HEK293T (cell line): ENCODE measurements around the gene GALNT16.

ENCODE experiments used
- BHLHE40 ChIP-seq: fragments of 450-650 bp; IDR thresholded peaks from 2 replicates; pipeline ENCODE4 v1.6.1; 2016; ENCODE audit warnings: mild to moderate bottlenecking, moderate library complexity, borderline replicate concordance
- ELF4 ChIP-seq: fragments of 450-650 bp; IDR thresholded peaks from 2 replicates; pipeline ENCODE4 v1.6.1; 2017; ENCODE audit warnings: antibody characterized with exemption
- FOXA1 ChIP-seq: fragments of 450-650 bp; IDR thresholded peaks from 2 replicates; pipeline ENCODE4 v1.6.1; 2016; ENCODE audit warnings: mild to moderate bottlenecking
- FOXK2 ChIP-seq: fragments of 450-650 bp; IDR thresholded peaks from 2 replicates; pipeline ENCODE4 v1.6.1; 2016; ENCODE audit warnings: mild to moderate bottlenecking
- FOXM1 ChIP-seq: fragments of 450-650 bp; IDR thresholded peaks from 2 replicates; pipeline ENCODE4 v1.6.1; 2017; ENCODE audit warnings: mild to moderate bottlenecking, borderline replicate concordance
- HDGF ChIP-seq: fragments of 450-650 bp; IDR thresholded peaks from 2 replicates; pipeline ENCODE4 v1.6.1; 2017; ENCODE audit warnings: antibody characterized with exemption, borderline replicate concordance
- L3MBTL2 ChIP-seq: fragments of 450-650 bp; conservative IDR thresholded peaks from 2 replicates; pipeline ENCODE4 v1.6.1; 2016; ENCODE audit warnings: mild to moderate bottlenecking
- NFRKB ChIP-seq: fragments of 450-650 bp; IDR thresholded peaks from 2 replicates; pipeline ENCODE4 v1.6.1; 2016; ENCODE audit warnings: mild to moderate bottlenecking, moderate library complexity
- SP1 ChIP-seq: fragments of 450-650 bp; IDR thresholded peaks from 2 replicates; pipeline ENCODE4 v1.6.1; 2017
- SUZ12 ChIP-seq: fragments of 450-650 bp; IDR thresholded peaks from 2 replicates; pipeline ENCODE4 v1.6.1; 2016; ENCODE audit warnings: mild to moderate bottlenecking
- TARDBP ChIP-seq: fragments of 450-650 bp; IDR thresholded peaks from 2 replicates; pipeline ENCODE4 v1.6.1; 2016
- ZNF384 ChIP-seq: fragments of 450-650 bp; IDR thresholded peaks from 2 replicates; pipeline ENCODE4 v1.6.1; 2016

DNA sequence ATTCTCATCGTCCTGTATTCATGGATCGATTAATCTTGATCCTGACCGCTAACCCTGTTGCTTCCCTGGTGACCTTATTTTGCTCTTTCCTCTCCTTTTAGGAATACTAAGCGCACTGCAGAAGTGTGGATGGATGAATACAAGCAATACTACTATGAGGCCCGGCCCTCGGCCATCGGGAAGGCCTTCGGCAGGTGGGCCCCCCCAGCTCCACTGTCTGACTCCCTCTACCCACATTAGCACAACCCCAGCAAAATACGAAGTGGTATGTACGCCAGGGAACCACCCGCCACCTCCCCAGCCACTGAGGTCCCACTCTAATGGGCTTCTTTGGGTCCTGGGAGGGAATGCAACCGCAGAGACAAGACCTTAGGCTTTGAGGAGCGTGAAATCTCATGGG, 79.5 kb downstream of the GALNT16 start:
- TF ChIP-seq FOXM1 (no peak), ZNF384 (no peak), FOXA1 (no peak), L3MBTL2 (no peak), FOXK2 (no peak), TARDBP (no peak), SP1 (no peak), BHLHE40 (no peak), SUZ12 (no peak), ELF4 (no peak), HDGF (no peak), NFRKB (no peak)
